ENCODE measurements around the gene HOXC4.
A peak's percentile ranks its signal among the peaks of the same experiment; 100 is the strongest.

HOXC4 gene

DNA sequence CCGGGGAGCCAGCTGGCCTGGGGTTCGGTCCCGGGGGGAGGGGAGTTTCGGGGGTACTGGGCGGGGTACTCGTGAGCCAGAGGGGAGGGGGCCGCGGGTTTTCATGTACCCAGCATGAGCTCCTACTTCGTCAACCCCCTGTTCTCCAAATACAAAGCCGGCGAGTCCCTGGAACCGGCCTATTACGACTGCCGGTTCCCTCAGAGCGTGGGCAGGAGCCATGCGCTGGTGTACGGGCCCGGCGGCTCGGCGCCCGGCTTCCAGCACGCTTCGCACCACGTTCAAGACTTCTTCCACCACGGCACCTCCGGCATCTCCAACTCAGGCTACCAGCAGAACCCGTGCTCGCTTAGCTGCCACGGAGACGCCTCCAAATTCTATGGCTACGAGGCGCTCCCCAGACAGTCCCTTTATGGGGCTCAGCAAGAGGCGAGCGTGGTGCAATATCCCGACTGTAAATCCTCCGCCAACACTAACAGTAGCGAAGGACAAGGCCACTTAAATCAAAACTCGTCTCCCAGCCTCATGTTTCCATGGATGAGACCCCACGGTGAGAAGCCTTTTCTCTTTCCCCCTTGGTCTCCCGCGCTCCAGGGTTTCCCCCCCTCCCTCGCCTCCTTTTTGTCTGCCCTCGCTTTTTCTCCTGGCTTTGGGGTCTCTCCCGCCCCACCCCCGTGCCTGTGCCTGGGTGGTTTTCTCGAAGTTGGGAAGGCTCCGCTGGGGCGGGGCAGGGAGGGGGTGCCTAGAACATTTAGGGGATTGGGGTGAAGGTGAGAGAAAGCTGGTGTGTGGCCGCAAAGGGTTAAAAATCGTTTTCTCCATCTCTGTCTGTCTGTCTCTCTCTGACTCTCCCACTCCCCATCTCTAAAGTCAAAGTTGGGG is 44.2 kb upstream of the HOXC4 start:
- H3K9me3 ChIP-seq (ENCODE audit: control insufficient read depth, insufficient read depth, low read depth, low read length) = no peaks in the 10 kb centered on the region
- H3K27ac ChIP-seq (ENCODE audit: extremely low read depth, low read depth, low read length) = peak overlapping the region; percentile 93
- ChIA-PET CTCF (interaction anchor here (0.6 to 7.9 kb wide), 24 partner anchors 7 to 351 kb away, joined by 3 to 111 read pairs (median 4); partner anchors contain the start of genes HOXC10, HOXC4, HOXC5 and SMUG1), POLR2A (interaction anchor here (0.6 to 2.6 kb wide), 14 partner anchors 8 to 270 kb away, joined by 3 to 39 read pairs (median 7); partner anchors contain the start of genes CBX5, HOXC4, HOXC5 and HOXC6)
- H3K4me3 ChIP-seq (ENCODE audit: low read depth, low read length) = peak overlapping the region; percentile 47
- no peaks in the 10 kb centered on the region for H3K36me3 ChIP-seq (ENCODE audit: control insufficient read depth in 2 of 2, insufficient read depth in 1 of 2, low read length in 2 of 2)
- H3K4me1 ChIP-seq (ENCODE audit: control insufficient read depth, insufficient read depth, low read length) = peaks cover 35% of the 10 kb centered on the region
- TF ChIP-seq ZNF600 (tag by site-specific recombination; IDR thresholded peaks at IDR 0.05) (peak; percentile 98), ZNF2 (tag by site-specific recombination; IDR thresholded peaks at IDR 0.05) (peak; percentile 21; the same call in 1 of the 2 replicates), ZNF624 (tag by site-specific recombination; IDR thresholded peaks at IDR 0.05) (no peak), ZNF677 (tag by site-specific recombination; IDR thresholded peaks at IDR 0.05) (no peak), ZNF660 (tag by site-specific recombination; IDR thresholded peaks at IDR 0.05) (peak; percentile 36; the same call in 1 of the 2 replicates), GLIS1 (tag by site-specific recombination; IDR thresholded peaks at IDR 0.05) (peak; percentile 92), ZNF354C (tag by site-specific recombination; IDR thresholded peaks at IDR 0.05; ENCODE audit: borderline replicate concordance, low read depth) (no peak), KLF10 (tag by site-specific recombination; IDR thresholded peaks at IDR 0.05) (no peak), ZNF626 (tag by site-specific recombination; IDR thresholded peaks at IDR 0.05) (no peak), PRDM1 (tag by site-specific recombination; IDR thresholded peaks at IDR 0.05) (peak; percentile 88), ZNF510 (tag by site-specific recombination; IDR thresholded peaks at IDR 0.05; ENCODE audit: insufficient replicate concordance) (no peak), GFI1B (tag by site-specific recombination; IDR thresholded peaks at IDR 0.05) (0 out of 2 replicates have a peak, but pooled peaks have one; percentile 16), ZSCAN16 (tag by site-specific recombination; IDR thresholded peaks at IDR 0.05) (no peak), ZSCAN23 (tag by site-specific recombination; IDR thresholded peaks at IDR 0.05) (no peak), HOXA7 (CRISPR knock-in tag; IDR thresholded peaks at IDR 0.05; ENCODE audit: borderline replicate concordance) (no peak), ZBTB20 (tag by site-specific recombination; IDR thresholded peaks at IDR 0.05) (peak; percentile 47; the same call in 1 of the 2 replicates), REPIN1 (tag by site-specific recombination; IDR thresholded peaks at IDR 0.05; ENCODE audit: low read depth) (no peak), EGR2 (tag by site-specific recombination; IDR thresholded peaks at IDR 0.05; ENCODE audit: low read depth) (peak; percentile 47), ZNF394 (tag by site-specific recombination; IDR thresholded peaks at IDR 0.05; ENCODE audit: borderline replicate concordance) (no peak), ZNF155 (tag by site-specific recombination; IDR thresholded peaks at IDR 0.05) (no peak), ZNF837 (tag by site-specific recombination; IDR thresholded peaks at IDR 0.05) (no peak), ZNF549 (tag by site-specific recombination; IDR thresholded peaks at IDR 0.05) (no peak), ZNF324 (tag by site-specific recombination; IDR thresholded peaks at IDR 0.05) (no peak), ZBTB48 (tag by site-specific recombination; IDR thresholded peaks at IDR 0.05) (peak; percentile 40; the same call in 1 of the 2 replicates)
- TF ChIP-seq, protein P1, sequence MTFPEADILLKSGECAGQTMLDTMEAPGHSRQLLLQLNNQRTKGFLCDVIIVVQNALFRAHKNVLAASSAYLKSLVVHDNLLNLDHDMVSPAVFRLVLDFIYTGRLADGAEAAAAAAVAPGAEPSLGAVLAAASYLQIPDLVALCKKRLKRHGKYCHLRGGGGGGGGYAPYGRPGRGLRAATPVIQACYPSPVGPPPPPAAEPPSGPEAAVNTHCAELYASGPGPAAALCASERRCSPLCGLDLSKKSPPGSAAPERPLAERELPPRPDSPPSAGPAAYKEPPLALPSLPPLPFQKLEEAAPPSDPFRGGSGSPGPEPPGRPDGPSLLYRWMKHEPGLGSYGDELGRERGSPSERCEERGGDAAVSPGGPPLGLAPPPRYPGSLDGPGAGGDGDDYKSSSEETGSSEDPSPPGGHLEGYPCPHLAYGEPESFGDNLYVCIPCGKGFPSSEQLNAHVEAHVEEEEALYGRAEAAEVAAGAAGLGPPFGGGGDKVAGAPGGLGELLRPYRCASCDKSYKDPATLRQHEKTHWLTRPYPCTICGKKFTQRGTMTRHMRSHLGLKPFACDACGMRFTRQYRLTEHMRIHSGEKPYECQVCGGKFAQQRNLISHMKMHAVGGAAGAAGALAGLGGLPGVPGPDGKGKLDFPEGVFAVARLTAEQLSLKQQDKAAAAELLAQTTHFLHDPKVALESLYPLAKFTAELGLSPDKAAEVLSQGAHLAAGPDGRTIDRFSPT (tag by site-specific recombination; IDR thresholded peaks at IDR 0.05) = no peak
- TF ChIP-seq, protein P2, sequence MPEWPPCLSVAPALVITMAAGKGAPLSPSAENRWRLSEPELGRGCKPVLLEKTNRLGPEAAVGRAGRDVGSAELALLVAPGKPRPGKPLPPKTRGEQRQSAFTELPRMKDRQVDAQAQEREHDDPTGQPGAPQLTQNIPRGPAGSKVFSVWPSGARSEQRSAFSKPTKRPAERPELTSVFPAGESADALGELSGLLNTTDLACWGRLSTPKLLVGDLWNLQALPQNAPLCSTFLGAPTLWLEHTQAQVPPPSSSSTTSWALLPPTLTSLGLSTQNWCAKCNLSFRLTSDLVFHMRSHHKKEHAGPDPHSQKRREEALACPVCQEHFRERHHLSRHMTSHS (tag by site-specific recombination; IDR thresholded peaks at IDR 0.05) = no peak
- TF ChIP-seq, protein P3, sequence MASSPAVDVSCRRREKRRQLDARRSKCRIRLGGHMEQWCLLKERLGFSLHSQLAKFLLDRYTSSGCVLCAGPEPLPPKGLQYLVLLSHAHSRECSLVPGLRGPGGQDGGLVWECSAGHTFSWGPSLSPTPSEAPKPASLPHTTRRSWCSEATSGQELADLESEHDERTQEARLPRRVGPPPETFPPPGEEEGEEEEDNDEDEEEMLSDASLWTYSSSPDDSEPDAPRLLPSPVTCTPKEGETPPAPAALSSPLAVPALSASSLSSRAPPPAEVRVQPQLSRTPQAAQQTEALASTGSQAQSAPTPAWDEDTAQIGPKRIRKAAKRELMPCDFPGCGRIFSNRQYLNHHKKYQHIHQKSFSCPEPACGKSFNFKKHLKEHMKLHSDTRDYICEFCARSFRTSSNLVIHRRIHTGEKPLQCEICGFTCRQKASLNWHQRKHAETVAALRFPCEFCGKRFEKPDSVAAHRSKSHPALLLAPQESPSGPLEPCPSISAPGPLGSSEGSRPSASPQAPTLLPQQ (tag by site-specific recombination; IDR thresholded peaks at IDR 0.05) = no peak
- TF ChIP-seq, protein P4, sequence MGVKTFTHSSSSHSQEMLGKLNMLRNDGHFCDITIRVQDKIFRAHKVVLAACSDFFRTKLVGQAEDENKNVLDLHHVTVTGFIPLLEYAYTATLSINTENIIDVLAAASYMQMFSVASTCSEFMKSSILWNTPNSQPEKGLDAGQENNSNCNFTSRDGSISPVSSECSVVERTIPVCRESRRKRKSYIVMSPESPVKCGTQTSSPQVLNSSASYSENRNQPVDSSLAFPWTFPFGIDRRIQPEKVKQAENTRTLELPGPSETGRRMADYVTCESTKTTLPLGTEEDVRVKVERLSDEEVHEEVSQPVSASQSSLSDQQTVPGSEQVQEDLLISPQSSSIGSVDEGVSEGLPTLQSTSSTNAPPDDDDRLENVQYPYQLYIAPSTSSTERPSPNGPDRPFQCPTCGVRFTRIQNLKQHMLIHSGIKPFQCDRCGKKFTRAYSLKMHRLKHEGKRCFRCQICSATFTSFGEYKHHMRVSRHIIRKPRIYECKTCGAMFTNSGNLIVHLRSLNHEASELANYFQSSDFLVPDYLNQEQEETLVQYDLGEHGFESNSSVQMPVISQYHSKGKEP (tag by site-specific recombination; IDR thresholded peaks at IDR 0.05) = no peak
- TF ChIP-seq, protein P5, sequence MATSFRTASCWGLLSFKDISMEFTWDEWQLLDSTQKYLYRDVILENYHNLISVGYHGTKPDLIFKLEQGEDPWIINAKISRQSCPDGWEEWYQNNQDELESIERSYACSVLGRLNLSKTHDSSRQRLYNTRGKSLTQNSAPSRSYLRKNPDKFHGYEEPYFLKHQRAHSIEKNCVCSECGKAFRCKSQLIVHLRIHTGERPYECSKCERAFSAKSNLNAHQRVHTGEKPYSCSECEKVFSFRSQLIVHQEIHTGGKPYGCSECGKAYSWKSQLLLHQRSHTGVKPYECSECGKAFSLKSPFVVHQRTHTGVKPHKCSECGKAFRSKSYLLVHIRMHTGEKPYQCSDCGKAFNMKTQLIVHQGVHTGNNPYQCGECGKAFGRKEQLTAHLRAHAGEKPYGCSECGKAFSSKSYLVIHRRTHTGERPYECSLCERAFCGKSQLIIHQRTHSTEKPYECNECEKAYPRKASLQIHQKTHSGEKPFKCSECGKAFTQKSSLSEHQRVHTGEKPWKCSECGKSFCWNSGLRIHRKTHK (tag by site-specific recombination; IDR thresholded peaks at IDR 0.05) = no peak

Data from HEK293 (cell line).